ENCODE data around the gene LONP2.
A peak's percentile ranks its signal among the peaks of the same experiment; 100 is the strongest.
"Not testable (repeated sequence)": the region's sequence is repeated elsewhere in the genome, so short reads cannot be mapped to it uniquely, and the experiment has no call there.

Gene LONP2

GRCh38 chr16:48334325-48334724, 90.2 kb downstream of the LONP2 start:
- DNase-seq (ENCODE audit: low read depth, low spot score): no peak

GRCh38 chr16:48335961-48336360, 91.9 kb downstream of the LONP2 start:
- DNase-seq (ENCODE audit: low read depth, low spot score): no peak

- no peak for DNase-seq (ENCODE audit: low read depth, low spot score)
Observed at GRCh38 chr16:48340054-48340453, 96.0 kb downstream of the LONP2 start.

DNA sequence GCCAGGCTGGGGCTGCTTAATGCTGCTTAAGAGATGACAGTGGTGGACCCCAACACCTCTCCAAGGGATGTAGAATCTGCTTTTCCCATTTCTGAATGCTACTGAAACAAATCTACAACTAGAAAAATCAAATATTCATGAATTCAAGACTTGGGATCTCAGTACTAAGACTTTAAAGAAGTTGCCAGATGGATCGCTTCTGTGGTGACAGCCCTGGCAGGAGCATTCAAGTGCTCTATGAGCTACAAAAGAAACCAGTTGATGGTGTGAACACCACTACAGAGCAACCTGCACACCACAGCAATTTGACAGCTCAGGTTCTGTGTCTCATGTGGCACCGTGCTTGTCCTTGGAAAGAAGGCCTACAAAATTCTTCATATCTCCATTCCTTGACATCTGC, 98.5 kb downstream of the LONP2 start:
- no peak for DNase-seq (ENCODE audit: low read depth, low spot score)

DNA sequence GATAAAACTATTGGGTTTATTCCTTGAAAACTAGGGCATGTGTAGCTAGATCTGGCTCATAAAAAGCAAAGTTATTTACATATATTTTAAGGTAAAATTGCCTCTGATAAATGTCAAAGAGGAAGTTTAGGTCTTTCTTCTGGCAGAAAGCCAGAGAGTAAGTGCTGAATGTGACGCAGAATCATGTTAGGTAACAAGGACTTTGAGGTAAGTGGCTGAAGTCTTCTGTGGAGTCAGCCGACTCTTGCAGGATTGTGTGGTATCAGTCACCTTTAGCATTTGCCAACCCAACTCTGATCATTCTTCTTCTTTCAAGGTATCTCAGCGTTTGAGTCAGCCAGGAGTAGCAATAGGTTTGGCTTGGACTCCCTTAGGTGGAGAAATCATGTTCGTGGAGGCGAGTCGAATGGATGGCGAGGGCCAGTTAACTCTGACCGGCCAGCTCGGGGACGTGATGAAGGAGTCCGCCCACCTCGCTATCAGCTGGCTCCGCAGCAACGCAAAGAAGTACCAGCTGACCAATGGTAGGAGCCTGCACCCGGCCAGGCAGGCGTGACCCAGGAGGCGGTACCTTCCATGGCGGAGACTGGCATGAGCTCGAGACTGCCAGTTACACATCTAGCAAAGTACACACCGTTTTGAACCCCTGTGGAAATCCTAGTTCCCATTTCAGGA, 103.2 kb downstream of the LONP2 start:
- no peak for DNase-seq (ENCODE audit: low read depth, low spot score)

DNA sequence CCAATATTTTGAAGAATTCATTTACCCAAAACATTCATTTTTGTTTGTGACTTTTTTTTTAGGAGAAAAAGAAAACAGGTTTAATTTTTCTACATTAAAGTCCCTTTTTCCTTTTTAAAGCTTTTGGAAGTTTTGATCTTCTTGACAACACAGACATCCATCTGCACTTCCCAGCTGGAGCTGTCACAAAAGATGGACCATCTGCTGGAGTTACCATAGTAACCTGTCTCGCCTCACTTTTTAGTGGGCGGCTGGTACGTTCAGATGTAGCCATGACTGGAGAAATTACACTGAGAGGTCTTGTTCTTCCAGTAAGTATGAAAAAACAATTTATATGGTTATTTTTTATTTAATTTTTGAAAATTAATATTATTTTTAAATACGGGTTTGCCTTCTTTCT, 103.9 kb downstream of the LONP2 start:
- DNase-seq (ENCODE audit: low read depth, low spot score): no peak

GRCh38 chr16:48350736-48351135, 106.6 kb downstream of the LONP2 start:
- DNase-seq (ENCODE audit: low read depth, low spot score): no peak

- no peak for DNase-seq (ENCODE audit: low read depth, low spot score)
Observed at GRCh38 chr16:48352648-48353390, 108.7 kb downstream of the LONP2 start.

GRCh38 chr16:48353565-48354163, 109.6 kb downstream of the LONP2 start:
- DNase-seq (ENCODE audit: low read depth, low spot score): peak; percentile 27

- not testable (repeated sequence) for DNase-seq (ENCODE audit: low read depth, low spot score)
Observed at GRCh38 chr16:48354385-48354784, 110.3 kb downstream of the LONP2 start.

- no peak for DNase-seq (ENCODE audit: low read depth, low spot score)
Observed at GRCh38 chr16:48354877-48355855, 111.1 kb downstream of the LONP2 start.

- no peak for DNase-seq (ENCODE audit: low read depth, low spot score)
Observed at GRCh38 chr16:48356633-48357376, 112.7 kb downstream of the LONP2 start.

DNA sequence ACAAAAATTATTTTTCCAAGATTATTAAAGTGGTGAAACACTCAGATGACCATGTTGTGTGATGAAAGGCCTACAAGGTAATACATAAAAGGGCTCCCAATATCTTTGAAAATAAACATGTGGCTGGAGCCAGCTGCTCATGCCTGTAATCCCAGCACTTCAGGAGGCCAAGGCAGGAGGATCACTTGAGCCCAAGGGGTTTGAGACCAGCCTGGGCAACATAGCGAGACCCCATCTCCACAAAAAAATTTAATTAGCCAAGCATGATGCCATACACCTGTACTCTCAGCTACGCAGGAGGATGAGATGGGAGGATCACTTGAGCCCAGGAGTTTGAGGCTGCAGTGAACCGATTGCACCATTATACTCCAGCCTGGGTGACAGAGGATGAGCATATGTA, 114.3 kb downstream of the LONP2 start:
- no peak for DNase-seq (ENCODE audit: low read depth, low spot score)

GRCh38 chr16:48359983-48360382, 115.9 kb downstream of the LONP2 start:
- DNase-seq (ENCODE audit: low read depth, low spot score): no peak

DNA sequence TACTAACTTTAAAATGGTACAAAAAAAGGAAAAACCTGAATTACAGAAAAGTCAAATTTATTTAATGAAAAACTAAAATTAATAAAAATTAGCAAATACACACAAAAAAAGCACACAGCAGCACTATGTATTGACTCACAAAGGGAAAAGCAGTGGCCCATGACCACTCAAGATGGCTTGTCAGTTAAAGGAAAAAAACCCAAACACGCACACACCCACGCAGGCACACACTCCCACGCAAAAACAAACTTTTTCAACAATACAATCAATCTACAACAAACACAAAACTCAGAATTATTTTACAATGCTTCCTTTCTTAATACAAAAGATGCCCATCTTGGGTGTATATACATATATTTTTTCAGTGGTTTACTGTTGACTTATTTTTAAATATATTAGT, 116.9 kb downstream of the LONP2 start:
- no peak for DNase-seq (ENCODE audit: low read depth, low spot score)

- DNase-seq (ENCODE audit: low read depth, low spot score): no peak
Observed at GRCh38 chr16:48361540-48362144, 117.5 kb downstream of the LONP2 start.

GRCh38 chr16:48365025-48365600, 121.0 kb downstream of the LONP2 start:
- DNase-seq (ENCODE audit: low read depth, low spot score): no peak

DNA sequence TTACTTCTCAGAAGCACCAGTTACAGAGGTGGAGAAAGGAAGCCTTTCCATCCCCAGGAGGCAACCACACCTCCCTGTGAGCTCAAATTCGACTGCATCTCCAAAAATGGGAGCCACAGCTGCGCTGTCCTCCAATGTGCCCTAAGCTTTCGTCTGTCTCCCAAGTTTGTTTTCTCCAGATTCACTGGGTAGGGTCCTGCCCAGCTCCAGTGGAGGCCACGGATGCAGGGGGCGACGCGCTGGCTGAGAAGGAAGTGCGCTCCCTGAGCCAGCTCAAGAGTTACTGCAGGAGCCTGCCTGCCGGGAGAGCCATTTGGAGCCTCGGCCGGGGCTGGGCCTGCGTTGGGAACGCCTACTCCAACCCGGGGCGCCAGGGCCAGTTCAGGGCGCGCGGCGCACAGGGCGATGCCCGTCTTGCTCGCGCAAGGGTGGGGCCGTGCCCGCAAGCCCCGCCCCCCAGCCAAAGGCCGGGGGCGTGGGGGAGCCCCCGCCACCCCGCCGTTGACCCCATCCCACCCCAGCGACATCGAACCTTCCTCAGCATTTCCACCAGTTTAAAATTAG, 121.6 kb downstream of the LONP2 start:
- peak; percentile 44 for DNase-seq (ENCODE audit: low read depth, low spot score)

GRCh38 chr16:48366165-48367093, 122.3 kb downstream of the LONP2 start:
- DNase-seq (ENCODE audit: low read depth, low spot score): peak; percentile 23
